NK-92 (cell line): ENCODE results near the gene UBAP1L.

Source experiments
- DNase-seq: peaks from one replicate; lab custom pipeline; 2025; ENCODE audit not compliant: unreplicated experiment; lab: John Stamatoyannopoulos, UW

The UBAP1L gene

DNA sequence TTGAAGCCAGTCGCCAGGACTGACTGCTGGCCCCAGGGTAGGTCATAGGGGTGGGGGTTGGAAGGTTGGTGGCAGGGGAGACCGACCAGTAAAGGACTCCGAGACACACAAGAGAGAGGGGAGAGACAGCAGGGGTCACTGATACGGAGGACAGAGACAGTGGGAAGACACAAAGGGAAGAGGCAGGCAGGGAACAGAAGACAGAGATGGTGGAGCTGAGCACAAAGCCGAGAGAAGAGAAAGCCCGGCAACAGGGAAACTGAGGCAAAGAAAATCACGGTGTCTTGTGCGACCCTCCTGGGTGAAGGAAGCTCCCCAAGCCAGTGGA, 47.7 kb downstream of the UBAP1L start:
- no peak for DNase-seq

- no peak for DNase-seq
Measured at GRCh38 chr15:65066635-65067316, 48.2 kb downstream of the UBAP1L start.

DNA sequence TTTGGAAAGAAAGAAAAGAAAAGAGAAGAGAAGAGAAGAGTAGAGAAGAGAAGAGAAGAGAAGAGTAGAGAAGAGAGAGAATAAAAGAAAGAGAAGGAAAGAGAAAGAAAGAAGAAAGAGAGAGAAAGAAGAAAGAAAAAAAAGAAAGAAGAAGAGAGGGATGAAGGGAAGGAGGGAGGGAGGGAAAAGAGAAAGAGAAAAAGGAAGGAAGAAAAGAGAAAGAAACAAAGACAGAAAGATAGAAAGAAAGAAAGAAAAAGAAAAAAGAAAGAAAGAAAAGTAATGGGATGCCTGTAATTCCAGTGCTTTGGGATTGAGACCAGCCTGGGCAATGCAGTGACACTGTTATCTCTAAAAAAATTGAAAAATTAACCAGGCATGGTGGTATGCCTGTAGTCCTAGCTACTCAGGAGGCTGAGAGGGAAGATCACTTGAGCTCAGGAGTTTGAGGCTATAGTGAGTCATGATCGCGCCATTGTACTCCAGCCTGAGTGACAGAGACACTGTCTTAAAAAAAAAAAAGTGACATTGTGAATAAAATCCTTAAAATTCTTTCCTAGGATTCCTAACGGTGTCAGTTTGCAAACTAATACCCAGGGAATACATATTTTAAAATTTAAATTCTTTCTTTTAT, 48.9 kb downstream of the UBAP1L start:
- no peak for DNase-seq

- DNase-seq = no peak
Measured at GRCh38 chr15:65062726-65063125, 52.3 kb downstream of the UBAP1L start.

DNA sequence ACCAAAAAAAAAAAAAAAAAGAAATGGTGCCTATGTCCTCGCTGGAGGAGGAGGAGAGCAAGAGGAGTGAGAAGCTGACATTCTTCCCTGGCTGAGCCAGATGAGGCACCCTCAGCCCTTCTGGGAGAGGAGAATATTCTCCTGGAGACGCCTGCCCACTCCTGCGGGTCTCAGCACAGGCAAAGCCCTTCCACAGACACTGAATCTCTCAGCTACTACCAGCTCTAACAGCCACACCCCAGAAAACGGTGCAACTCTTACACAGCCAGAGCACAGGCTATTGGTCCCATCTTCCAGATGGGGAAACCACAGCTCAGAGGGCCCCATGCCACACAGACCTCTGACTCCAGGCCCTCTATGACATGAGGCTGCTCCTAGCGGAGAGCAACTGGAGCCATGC, 52.9 kb downstream of the UBAP1L start:
- DNase-seq = no peak

DNA sequence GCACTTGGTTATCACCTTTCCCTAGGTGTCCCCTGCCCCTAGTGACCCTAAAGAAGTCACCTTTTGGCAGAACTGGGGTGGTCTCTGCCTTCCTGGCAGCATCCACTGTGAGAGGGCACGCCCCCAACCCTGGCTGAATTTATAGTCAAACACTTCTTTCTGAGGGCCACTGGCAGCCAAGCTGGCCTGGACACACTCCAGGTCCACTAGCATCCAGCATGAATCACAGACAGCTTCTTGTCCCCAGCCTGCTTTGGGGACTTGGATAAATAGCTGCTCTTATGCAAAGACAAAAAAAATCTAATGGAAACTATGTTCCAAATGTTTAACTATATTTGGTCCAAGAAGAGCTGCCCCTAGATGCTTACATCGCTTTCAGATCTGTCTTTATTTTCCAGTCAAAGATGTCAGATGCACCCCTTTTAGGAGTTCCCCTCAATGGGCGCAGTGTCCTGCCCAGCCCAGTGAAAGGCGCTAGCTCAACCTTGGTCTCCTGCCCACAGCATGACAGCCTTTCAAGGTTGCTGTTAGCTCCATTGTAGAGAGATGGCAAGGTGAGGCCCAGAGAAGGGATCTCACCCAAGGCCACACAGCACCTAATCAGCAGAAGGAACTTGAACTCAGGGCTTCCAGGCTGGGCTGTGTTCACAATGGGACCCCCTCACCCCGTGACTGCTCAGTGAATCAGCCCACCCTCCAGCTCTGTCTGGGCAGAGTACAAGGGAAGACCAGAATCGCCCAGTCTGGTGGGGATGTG, 54.2 kb downstream of the UBAP1L start:
- DNase-seq = no peak

DNA sequence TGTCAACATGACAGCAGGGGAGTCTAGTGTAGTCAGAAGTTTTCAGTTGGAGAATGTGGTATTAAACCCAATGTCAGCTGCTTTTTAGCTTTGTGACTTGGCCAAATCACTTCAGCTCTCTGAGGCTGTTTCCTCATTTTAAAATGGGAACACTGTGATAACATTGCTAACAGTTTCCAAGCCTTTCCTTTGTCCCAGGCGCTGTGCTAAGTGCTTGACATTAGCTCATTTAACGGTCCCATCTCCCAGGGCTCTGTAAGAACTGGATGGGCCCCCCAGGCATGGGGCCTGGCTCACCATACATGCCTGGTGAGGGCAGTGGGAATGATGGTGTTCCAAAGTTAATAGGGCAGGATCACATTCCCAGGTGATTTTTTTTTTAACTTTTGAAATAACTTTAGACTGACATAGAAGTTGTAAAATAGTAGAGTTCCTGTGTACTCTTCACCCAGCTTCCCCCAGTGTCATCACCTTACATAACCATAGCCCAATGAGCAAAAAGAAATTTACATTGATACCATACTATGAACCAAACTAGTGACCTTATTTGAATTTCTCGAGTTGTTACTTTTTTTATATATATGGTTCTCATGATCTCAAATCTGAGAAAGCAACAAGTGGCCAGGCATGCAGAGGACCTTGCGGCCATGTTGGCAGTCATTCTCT, 54.9 kb downstream of the UBAP1L start:
- DNase-seq = no peak

DNA sequence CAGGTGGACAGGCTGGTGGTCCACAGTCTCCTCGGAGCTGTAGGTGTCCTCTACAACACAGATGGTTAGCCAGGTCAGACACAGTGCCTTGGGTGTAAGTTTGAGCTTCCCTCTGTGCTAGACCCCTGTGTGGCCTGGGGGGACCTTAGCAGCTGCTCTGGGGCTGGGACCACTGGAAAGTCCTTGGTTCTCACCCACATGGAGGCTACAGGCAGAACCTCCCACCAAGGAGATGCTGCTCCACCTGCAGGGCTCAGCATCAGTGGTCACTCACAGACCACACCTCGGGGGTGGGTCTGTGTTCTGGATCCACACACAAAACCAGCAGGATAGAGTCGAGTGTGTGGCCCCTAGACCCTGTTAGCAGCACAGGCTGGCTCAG, 55.6 kb downstream of the UBAP1L start:
- no peak for DNase-seq

DNA sequence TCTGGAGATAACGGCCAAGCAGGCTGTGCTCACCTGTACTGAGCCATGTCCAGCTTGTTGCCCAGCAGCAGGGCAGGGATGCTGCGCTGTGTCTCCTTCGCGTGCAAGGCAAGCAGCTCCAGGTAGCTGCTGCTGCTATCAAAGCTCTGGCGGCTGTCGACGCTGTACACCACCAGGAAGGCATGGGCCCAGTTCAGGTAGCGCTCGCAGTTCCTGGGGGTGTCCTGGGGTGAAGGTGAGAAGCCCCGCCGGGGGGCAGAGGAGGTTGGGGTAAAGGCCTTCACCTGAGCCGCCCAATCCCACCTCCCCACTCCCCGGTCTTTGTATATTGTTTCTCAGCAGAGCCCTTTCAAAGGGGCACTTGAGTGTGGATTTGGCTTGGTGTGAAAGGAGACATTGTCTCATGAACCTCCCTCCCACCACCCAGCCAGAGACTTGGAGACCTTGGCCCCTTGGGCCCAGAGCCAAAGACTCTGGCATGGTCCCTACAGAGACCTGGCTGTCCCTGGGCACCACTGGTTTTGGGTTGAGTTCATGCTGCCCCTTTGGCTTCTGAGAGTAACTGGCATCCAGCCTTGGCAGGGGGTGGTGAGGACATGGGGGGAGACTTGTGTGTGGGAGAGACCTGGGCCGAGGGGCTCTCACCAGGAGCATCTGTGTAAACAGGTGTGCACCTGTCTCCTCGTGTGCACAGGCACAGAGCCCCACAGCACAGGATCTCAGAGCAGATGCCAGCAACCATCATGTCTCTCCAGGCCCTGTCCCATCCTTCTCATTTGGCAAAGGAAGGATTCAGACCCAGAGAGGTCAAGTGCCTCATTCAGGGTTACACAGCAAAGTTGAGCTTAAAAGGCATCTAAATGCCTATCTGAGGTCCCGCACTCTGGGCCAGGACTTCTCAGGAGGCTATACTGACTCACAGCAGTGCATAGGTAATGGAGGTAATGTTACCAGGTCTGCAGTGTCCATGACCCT, 56.3 kb downstream of the UBAP1L start:
- no peak for DNase-seq

DNA sequence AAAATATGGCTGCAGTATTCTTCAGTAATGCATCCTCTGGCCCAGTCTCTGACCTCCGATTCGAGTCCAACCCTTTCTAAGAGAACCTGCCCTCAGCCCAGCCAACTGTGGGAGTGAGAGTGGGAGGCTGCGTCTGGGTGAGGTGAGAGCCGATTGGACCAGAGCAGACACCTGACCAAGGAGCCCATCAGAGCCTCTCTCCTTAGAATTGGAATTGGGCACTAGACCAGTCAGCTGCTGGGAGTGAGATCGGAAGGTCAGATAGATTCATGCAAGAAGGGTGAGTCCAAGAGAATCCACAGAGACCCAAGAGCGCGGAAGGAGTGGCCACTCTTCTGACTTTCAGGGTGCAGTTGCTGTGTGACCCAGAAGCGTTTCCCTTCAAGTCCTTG, 57.5 kb downstream of the UBAP1L start:
- DNase-seq = no peak

- DNase-seq = no peak
Measured at GRCh38 chr15:65056868-65057548, 58.0 kb downstream of the UBAP1L start.

GRCh38 chr15:65056106-65056505, 58.9 kb downstream of the UBAP1L start:
- no peak for DNase-seq

- no peak for DNase-seq
Measured at GRCh38 chr15:65055201-65055870, 59.7 kb downstream of the UBAP1L start.

DNA sequence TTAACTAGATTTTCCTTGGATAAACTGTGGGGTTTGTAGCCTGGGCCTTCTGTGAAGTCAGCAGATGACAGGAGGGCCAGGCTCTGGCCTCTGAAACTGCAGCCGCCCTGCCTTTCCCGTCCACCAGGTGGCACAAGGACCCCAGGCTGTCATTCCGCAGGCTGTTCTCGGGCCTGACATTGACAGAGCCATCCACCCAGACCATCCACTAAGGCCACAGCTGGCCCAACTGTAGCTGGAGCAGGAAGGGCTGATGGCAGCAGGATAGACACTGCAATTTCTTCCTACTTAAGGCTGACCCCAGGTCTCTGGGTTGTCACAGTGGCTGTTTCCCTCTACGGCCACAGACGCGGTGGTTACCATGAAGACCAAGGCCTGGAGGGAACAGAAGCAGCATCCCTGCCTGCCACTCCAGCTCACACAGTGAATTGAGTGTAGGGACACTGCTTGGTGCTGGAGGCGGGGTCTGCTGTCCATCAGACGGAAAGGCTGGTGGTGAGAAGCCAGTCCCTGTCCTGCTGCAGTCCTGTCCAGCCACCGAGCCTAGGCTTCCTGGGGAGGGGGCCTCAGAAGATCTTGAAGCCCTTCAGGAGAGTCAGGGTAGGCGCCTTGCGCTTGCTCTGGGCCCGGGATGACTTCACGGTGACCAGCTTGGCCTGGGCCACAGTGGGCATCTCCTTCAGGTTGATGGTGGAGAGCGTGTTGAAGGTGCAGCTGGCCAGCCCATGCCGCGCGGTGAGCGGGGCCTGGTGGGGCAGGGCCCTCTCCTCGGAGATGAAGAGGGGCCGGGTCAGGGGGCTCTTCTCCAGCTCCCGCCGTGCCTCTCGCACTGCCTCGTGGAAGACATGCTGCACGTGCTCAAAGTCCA, 60.4 kb downstream of the UBAP1L start:
- no peak for DNase-seq

DNA sequence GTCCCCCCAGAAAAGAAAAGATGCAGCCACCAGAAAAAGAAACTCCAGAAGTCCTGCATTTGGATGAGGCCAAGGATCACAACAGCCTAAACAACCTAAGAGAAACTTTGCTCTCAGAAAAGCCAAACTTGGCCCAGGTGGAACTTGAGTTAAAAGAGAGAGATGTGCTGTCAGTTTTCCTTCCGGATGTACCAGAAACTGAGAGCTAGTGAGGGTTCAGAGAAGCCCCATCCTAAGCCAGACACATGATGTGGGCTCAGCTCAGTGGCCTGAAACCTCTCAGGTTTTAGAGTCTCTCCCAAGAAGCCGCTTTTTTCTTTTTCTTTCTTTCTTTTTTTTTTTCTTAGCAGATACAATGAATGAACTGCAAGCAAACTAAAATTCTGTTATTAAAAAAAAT, 62.0 kb downstream of the UBAP1L start:
- no peak for DNase-seq

DNA sequence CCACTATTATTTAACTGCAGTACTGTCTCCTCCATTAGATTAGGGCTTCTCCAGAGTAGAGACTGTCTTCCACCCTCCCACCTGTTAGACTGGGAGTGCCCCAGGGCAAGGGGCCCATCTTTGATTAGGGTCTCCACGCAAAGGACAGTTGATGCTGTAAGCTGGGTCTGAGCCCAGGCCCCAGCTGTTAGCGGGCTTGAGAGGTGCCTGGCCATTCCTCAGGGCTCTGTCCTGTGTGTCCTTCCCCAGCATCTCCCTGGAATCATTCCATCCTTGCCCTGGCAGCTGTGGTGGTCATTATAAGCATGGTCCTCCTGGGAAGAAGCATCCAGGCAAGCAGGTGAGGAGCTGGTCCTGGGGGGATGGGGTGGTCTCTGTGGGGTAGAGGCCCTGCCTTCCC, 63.7 kb downstream of the UBAP1L start:
- DNase-seq = no peak

DNA sequence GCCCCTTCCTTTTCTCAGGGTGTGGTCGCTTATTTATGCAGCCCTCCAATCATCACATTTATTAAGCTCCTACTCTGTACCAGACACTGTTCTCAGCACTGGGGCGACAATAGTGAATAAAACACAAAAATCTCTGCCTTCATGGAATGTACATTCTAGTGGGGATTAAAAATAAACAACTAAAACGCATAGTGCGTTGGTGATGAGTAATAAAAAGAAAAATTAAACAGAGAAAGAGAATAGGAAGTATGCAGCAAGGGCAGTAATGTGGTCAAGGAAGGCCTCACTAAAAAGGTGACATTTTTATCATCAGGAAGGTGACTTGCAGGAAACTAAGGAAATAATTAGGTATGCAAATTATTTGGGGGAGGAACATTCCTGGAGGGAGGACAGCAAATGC, 64.7 kb downstream of the UBAP1L start:
- DNase-seq = no peak

DNA sequence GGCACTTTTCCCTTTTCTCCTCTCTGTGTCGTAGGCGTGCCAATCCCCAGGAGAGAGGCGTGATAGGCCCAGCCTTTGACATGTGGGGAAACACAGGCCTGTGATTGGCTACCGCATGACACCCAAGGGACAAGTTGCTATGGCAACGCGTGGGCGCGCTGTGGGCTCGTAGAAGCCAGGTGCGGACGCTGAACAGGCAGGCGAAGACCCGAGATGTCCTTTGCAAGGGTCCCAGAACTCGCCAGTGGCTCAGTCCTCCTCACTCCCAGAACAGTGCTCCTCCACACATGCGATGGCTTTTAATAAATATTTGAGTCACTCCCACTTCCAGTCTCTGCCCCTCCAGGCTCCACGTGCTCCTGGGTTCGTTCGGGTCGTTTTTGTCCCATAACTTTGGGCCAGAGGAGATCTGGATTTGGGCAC, 65.6 kb downstream of the UBAP1L start:
- DNase-seq = no peak

GRCh38 chr15:65048241-65048640, 66.8 kb downstream of the UBAP1L start:
- no peak for DNase-seq
